ENCODE measurements around the gene OR10D3.
"Not testable (repeated sequence)": the region's sequence is repeated elsewhere in the genome, so short reads cannot be mapped to it uniquely, and the experiment has no call there.

Gene OR10D3

GRCh38 chr11:124194293-124195188, 11.4 kb downstream of the OR10D3 start:
- DNase-seq: no peak

DNA sequence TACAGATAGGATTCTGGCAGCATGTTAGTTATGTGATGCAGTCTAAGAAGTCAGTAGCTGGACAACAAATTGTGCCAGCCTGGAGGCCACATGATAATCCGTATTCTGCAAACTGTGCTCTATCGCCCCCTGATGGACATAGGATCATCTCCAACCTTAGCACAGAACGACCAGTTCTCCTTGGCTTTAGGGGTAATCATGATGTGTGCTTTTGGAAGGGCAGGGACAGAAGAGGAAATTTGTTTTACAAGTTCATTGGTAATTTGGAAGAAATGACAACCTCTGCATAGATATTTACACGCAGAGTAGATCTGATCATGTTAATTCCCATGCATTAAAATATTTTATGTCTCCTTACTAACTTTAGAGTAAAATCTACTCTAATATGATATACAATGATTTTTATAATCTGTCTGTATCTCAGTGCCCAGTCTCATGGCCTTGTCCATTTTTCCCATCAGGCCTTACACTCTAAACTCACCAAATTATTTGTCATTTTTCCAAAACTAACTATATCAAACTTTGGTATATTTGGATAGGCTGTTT, 12.1 kb downstream of the OR10D3 start:
- DNase-seq: no peak

GRCh38 chr11:124197999-124198398, 14.9 kb downstream of the OR10D3 start:
- no peak for DNase-seq

GRCh38 chr11:124198897-124199296, 15.8 kb downstream of the OR10D3 start:
- no peak for DNase-seq

GRCh38 chr11:124199702-124200101, 16.6 kb downstream of the OR10D3 start:
- DNase-seq: no peak

- DNase-seq: no peak
Observed at GRCh38 chr11:124200671-124201070, 17.5 kb downstream of the OR10D3 start.

DNA sequence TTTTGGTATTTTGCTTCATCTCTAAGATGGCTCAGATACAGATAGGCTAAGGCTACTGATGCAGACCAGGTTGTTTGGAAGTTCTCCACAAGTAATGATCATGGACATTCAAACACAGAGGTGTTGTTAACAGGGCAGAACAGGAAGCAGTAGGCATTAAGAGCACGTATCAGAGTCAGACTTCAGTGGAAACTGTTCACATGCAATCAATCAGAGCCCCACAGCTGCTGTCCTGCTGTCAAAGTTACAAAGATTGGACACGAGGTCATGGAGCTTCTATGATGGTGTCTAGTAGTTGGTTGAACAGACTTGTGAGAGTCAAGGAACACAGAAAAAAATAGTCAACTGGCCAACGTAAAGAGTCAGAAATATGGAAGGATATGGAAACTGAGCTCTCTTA, 19.8 kb downstream of the OR10D3 start:
- no peak for DNase-seq

GRCh38 chr11:124204008-124204407, 20.9 kb downstream of the OR10D3 start:
- no peak for DNase-seq

DNA sequence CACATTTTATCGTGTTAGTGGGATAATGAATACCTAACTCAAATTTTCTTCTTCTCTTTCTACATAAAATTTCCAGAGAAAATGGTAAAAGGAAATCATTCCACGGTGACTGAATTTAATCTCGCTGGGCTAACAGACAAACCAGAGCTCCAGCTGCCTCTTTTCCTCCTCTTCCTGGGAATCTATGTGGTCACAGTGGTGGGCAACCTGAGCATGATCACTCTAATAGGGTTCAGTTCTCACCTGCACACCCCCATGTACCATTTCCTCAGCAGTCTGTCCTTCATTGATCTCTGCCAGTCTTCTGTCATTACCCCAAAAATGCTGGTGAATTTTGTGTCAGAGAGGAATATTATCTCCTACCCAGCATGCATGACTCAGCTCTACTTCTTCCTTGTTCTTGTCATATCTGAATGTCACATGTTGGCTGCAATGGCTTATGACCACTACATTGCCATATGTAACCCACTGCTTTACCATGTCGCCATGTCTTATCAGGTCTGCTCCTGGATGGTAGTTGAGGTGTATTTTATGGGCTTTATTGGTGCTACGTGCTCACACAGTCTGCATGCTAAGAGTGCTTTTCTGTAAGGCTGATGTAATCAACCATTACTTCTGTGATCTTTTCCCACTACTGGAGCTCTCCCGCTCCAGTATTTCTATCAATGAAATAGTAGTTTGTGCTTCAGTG, 24.1 kb downstream of the OR10D3 start:
- no peak for DNase-seq

GRCh38 chr11:124209824-124210357, 26.7 kb downstream of the OR10D3 start:
- no peak for DNase-seq

- no peak for DNase-seq
Observed at GRCh38 chr11:124210421-124210820, 27.3 kb downstream of the OR10D3 start.

DNA sequence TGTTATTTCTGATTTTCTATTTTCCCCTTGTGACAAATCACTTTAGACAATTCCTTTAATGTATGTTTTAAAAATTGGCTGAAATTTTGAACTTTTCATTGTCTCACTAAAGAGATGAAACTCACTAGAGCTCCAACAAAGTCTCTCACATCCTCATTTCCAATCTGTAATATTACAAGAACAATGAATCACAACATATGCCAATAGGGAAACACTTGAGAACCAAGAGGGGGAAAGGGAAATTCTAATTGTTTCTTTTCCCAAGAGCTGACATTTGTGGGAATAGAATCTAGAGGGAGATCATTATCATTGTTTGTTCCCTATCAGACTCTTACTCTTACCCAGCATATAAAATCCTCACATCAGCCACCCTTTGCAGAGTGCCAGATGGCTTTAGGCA, 28.2 kb downstream of the OR10D3 start:
- DNase-seq: no peak

DNA sequence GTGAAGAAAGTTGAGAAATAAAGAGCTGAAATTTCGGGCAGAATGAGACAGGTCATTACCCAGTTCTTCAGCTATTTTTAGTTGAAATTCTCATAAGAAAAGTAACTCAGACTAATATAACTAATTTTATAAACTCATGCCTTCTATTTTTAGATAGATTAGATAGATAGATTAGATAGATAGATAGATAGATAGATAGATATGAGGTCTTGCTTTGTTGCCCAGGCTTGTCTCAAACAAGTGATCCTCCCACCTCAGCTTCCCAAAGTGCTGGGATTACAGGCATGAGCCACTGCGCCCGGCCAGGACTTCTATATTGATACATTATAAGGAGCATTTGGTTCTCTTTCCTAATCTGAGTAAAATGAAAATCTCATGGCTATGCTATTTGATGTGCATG, 30.9 kb downstream of the OR10D3 start:
- no peak for DNase-seq

GRCh38 chr11:124219126-124219525, 36.0 kb downstream of the OR10D3 start:
- DNase-seq: no peak

GRCh38 chr11:124222407-124222806, 39.3 kb downstream of the OR10D3 start:
- DNase-seq: no peak

DNA sequence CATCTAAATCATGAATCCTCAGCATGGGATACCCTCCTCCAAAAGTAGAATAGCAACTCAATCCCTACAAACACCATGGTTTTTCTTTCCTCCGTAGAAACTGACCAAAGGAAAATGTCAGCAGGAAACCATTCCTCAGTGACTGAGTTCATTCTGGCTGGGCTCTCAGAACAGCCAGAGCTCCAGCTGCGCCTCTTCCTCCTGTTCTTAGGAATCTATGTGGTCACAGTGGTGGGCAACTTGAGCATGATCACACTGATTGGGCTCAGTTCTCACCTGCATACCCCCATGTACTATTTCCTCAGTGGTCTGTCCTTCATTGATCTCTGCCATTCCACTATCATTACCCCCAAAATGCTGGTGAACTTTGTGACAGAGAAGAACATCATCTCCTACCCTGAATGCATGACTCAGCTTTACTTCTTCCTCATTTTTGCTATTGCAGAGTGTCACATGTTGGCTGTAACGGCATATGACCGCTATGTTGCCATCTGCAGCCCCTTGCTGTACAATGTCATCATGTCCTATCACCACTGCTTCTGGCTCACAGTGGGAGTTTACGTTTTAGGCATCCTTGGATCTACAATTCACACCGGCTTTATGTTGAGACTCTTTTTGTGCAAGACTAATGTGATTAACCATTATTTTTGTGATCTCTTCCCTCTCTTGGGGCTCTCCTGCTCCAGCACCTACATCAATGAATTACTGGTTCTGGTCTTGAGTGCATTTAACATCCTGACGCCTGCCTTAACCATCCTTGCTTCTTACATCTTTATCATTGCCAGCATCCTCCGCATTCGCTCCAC, 41.7 kb downstream of the OR10D3 start:
- not testable (repeated sequence) for DNase-seq

- no peak for DNase-seq
Observed at GRCh38 chr11:124225471-124225870, 42.3 kb downstream of the OR10D3 start.

DNA sequence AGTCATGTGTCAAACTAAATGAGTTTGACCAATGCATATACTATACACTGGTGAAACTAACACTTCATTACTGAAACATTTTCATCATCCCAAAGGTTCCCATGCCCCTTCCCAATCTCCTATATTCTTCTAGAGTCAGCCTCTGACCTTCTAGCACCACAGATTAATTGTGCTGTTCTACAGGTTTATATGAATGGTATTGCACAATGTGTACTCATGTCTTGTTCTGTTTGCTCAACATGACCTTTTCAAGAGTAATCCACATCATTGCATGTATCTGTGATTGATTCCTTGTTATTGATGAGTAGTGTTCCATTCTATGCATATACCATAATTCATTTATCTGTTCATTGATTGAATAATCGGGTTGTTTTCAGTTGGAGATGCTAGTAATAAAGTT, 50.2 kb downstream of the OR10D3 start:
- DNase-seq: no peak

Measured in nucleus accumbens (tissue), 56 donors.